ENCODE measurements around the gene PPP1R12B.
"Not testable (repeated sequence)": the region's sequence is repeated elsewhere in the genome, so short reads cannot be mapped to it uniquely, and the experiment has no call there.

Gene PPP1R12B

DNA sequence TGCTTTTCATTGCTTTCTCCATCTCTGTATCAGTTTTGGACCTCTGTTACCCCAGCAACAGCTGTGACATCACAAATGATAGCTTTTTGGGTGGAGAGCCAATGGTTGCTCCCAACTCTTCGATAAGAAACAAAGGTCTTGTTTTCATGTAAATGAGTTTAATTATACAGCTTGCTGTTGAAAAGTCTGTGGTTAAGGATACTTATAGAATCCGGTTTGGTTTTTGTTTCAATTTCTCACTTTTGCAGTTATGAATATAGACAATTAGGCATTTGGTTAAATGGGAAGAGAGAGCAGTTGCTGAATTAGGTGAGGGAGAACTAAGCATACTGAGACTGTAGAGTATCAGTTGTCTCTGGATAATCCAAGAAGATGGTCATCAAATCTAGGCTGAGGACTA is 99.6 kb downstream of the PPP1R12B start:
- not testable (repeated sequence) for DNase-seq (ENCODE audit: low spot score)

DNA sequence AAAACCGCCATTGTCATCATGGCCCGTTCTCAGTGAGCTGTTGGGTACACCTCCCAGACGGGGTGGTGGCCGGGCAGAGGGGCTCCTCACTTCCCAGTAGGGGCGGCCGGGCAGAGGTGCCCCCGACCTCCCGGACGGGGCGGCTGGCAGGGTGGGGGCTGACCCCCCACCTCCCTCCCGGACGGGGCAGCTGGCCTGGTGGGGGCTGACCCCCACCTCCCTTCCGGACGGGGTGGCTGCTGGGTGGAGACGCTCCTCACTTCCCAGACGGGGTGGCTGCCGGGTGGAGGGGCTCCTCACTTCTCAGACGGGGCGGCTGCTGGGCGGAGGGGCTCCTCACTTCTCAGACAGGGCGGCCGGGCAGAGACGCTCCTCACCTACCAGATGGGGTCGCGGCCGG is 103.1 kb downstream of the PPP1R12B start:
- not testable (repeated sequence) for DNase-seq (ENCODE audit: low spot score)

DNA sequence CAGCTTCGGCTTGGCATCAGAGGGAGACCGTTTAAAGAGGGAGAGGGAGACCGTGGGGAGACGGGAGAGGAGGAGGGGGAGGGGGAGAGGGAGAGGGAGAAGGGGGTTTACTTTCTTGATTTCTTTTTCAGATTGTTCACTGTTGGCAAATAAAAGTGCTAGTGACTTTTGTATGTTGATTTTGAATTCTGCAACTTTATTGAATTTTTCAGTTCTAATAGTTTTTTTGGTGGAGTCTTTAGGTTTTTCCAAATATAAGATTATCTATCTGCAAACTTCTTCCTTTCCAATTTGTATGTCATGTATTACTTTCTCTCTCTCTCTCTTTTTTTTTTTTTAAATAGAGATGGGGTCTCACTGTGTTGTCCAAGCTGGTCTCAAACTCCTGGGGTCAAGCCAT is 104.0 kb downstream of the PPP1R12B start:
- no peak for DNase-seq (ENCODE audit: low spot score)

DNA sequence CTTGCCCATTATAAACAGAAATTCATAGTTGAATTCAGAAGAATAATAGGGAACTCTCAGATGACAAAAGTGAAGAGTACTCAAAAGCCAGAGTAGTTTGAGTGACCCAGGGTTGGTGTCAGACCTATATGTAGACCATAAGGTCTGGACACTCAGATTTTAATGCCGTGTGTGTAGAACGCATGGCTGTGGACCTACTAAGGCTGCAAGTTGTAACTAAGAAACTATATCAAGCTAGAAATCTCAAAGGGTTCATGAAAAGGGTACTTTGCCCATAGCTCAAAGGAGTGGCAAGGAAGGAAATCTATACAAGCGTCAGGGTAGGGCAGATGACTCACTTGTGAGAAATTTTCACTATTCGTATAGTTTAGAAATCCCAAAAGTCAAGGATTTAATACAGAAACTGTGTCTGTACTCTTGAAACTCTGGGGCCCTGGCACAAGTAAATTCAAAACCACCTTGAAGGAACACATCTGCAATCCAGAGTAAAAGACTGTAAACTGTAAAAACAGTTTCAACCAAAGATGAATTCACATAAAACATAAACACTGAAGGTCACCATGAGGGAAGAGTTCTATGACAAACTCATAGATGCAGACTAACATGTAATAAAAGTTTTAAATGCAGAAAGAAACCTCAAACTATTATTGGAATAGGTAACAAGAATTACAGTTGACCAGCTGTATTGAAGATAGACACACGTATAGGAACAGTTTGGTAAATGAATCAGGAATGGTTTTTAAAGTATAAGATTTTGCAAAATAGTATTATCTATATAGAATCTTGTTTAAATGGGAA is 108.1 kb downstream of the PPP1R12B start:
- peak; percentile 55 for DNase-seq (ENCODE audit: low spot score)

DNA sequence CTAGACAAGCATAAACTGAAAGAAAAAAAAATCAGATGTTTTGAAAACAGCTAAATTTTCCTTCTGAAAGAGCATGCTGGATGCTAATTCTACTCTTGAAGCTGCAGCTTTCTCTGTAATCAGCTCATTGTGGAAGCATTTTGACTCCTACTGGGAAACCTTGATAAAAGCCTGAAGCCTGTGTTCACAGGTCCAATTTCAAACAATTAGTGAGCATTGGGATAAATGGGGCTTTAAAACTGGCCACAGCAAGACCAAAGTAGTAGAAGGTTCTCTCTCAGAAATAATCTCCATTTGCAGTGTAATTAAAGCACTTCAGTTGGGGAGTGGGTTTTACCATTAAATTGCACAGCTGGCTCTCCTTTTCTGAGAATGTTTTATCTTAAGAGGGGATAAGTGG is 110.2 kb downstream of the PPP1R12B start:
- not testable (repeated sequence) for DNase-seq (ENCODE audit: low spot score)

DNA sequence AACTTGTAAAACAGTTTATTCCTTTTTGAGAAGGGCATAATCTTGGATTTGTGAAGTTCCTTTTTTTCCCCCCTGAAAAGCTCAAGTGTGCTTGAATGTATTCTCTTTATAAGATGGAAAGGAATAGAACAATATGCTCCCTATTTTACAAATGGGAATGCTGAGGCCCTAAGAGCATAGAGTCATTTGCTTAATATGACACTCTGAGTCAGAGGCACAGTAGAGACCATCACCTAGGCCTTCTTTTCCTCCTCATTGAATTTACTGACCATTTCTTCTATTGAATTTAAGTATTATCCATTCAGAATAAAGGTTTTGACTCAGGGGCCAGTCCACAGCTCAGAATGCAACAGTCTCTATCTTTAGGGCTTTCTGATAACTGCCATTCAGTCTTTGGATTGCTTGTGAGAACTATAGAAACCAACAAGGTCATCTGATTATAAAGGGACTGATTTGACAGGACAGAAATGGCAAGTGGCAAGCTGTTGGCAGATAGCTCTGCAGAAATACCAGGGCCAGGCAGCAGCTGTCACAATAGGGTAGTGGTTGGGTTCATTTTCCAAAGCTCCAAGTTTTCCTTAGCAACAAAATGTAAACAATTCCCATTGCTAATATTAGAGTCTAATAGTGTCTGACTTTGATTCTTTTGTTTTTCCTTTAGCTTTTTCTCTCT is 111.1 kb downstream of the PPP1R12B start:
- DNase-seq (ENCODE audit: low spot score): not testable (repeated sequence)

DNA sequence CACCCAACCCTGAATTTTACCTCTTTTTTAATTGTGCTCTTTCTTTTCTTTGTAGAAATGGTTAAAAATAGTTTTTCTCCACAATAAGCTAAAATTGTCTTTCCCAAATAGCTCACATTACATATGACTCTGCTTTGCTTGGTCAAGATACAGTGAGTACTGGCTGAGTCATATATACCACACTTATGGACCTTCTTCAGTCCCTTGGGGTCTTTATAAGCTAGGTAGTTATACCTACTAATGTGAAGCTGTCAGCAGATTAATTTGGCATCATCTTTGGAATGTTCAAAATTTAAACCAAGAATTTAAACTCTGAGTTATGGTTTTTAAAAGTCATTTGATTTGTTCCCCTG is 111.6 kb downstream of the PPP1R12B start:
- not testable (repeated sequence) for DNase-seq (ENCODE audit: low spot score)

DNA sequence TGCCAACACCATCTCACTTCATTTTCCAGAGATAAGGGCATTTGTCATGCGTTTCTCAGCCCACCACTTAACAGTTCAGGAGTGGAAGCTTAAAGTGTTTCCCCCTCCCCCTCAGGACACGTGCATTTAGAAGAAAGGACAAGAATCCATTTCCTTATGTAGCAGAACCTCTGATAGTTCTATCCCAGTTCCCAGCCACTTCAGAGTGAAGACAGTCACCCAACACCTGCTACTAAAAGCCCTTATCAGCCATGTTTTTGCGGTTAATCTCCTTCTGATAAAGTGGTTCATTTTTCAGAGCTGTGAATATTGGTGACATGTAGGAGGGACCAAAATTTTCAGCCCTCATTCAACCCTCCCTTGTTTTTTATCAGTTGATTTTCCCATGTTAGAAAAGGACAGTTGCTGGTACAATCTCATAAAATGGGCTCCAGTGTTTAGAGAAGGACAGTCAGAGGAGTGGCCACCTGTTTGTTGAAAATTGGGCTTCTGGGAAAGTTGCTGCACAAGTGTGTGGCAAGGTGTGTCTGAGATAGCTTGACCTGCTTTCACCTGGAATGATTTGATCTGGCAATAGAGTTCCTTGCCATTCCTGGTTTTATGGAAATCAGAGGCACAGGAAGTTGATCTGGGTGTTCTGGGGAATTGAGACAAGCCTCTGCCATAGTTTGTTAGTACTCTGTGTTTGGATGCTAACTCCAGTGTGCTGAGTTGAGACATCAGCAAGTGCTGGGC is 114.0 kb downstream of the PPP1R12B start:
- no peak for DNase-seq (ENCODE audit: low spot score)

- DNase-seq (ENCODE audit: low spot score): not testable (repeated sequence)
These were observed 115.7 kb downstream of the PPP1R12B start for GRCh38 chr1:202464153-202464742.

DNA sequence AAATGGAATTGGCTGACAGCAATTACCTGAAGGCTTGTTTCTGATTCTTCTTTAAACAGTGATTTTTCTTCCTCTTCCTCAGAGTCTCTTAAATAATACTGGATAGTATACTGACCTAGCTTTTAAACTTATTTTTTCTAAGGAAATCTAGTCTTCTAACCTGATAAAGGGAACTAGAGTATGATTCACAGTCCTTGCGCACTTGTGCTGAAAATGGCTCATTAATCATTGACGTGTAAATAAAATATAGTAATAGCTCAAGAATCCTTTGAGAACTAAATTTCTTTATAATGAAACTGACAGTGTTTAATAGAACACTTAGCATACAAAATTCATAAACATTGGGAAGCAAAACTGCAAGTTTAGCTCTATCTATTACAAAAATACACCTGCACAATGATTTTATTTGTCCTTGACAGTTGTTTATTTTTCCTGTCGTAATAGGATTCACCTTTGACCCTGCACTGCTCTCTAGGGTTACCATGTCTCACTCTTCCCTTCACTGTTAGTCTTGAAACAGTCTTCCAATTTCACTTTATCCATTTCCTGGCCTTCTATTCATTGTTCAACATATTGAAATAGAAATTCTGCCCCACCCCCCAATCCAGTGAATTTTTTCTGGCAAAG is 117.3 kb downstream of the PPP1R12B start:
- DNase-seq (ENCODE audit: low spot score): not testable (repeated sequence)

- not testable (repeated sequence) for DNase-seq (ENCODE audit: low spot score)
These were observed 117.8 kb downstream of the PPP1R12B start for GRCh38 chr1:202466339-202466738.

DNA sequence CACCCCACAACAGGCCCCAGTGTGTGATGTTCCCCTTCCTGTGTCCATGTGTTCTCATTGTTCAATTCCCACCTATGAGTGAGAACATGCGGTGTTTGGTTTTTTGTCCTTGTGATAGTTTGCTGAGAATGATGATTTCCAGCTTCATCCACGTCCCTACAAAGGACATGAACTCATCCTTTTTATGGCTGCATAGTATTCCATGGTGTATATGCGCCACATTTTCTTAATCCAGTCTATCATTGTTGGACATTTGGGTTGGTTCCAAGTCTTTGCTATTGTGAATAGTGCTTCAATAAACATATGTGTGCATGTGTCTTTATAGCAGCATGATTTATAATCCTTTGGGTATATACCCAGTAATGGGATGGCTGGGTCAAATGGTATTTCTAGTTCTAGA is 118.9 kb downstream of the PPP1R12B start:
- not testable (repeated sequence) for DNase-seq (ENCODE audit: low spot score)

- not testable (repeated sequence) for DNase-seq (ENCODE audit: low spot score)
These were observed 120.2 kb downstream of the PPP1R12B start for GRCh38 chr1:202468695-202469094.

- not testable (repeated sequence) for DNase-seq (ENCODE audit: low spot score)
These were observed 120.6 kb downstream of the PPP1R12B start for GRCh38 chr1:202469123-202469522.

DNA sequence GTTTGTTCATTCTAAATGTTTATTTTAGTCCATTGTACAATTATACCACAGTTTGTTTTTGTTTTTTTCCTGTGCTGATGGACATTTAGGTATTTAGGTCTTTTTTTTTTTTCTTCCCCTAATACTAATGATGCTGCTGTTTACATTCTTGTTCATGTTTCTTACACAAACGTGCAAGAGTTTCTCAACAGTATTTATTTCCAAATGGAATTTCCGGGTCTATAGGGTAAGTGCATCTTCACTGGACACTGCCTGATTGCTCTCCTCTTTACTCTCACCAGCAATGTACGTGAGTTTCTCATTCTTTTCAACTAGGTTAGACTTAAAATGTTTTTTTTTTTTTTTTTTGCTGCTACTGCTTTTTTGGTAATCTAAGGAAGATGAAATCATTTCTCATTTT is 122.7 kb downstream of the PPP1R12B start:
- DNase-seq (ENCODE audit: low spot score): no peak

GRCh38 chr1:202472347-202473124 is 124.0 kb downstream of the PPP1R12B start:
- not testable (repeated sequence) for DNase-seq (ENCODE audit: low spot score)

- not testable (repeated sequence) for DNase-seq (ENCODE audit: low spot score)
These were observed 125.0 kb downstream of the PPP1R12B start for GRCh38 chr1:202473266-202474045.

DNA sequence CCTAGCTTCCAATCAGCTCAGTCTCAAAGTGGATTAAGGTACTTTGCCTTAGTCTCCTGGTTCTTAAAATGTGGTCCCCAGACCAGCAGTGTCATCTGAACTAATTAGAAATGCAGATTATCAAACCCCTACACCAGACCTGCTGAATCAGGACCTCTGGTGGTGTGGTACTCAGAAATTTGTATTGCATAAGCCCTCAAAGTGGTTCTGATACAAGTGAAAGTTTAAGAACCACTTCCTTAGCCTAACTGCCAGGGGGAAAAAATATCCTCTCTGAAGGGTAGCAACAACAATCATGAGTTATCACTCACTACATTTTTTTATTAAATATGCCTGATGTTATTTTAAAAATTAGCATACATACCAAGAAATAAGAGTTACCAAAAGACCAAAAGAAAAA is 131.2 kb downstream of the PPP1R12B start:
- not testable (repeated sequence) for DNase-seq (ENCODE audit: low spot score)

DNA sequence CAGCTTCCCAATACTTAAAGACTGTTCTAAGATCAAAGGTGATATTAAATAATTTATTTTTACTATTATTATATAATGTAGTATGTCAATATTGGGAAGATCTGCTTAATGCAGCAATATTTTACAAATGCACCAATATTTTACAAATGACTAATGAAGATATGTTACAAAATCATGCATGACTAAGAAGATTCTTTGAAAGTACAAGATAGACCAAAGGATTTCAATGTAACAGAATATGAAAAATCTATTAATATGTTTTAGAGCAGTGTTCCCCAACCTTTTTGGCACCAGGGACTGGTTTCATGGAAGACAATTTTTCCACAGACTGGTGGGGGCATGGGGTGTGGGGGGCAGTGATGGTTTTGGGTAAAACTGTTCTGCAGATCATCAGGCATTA is 132.1 kb downstream of the PPP1R12B start:
- DNase-seq (ENCODE audit: low spot score): peak; percentile 7

- not testable (repeated sequence) for DNase-seq (ENCODE audit: low spot score)
These were observed 134.9 kb downstream of the PPP1R12B start for GRCh38 chr1:202483362-202483761.

Measured in GM03348 (cell line).